H9 (cell line): ENCODE data around the gene CD151. TPM values are rescaled to one million over a fixed set of nuclear protein-coding genes. Genes with fewer than 3 reads are reported as not detected.

Source experiments
- DNase-seq: peaks from one replicate; pipeline ENCODE4 v3.0.0-alpha.2; 2017
- H2AFZ ChIP-seq: one replicate; pipeline ENCODE4 v1.6.1; 2013; ENCODE audit warnings: mild to moderate bottlenecking, low read length, control low read depth, moderate library complexity
- H2AK5ac ChIP-seq: 2 replicates; pipeline ENCODE4 v1.6.1; 2013; ENCODE audit warnings: low read length, control low read depth, mixed read lengths; ENCODE audit not compliant: insufficient read length
- H2BK120ac ChIP-seq: one replicate; pipeline ENCODE4 v1.6.1; 2013; ENCODE audit warnings: low read depth, mild to moderate bottlenecking, low read length, control low read depth, inconsistent platforms; ENCODE audit not compliant: poor library complexity, severe bottlenecking
- H2BK12ac ChIP-seq: 2 replicates; pipeline ENCODE4 v1.6.1; 2013; ENCODE audit warnings: low read length, control low read depth, mixed read lengths, low read depth; ENCODE audit not compliant: insufficient read length
- H2BK15ac ChIP-seq: 2 replicates; pipeline ENCODE4 v1.6.1; 2013; ENCODE audit warnings: low read depth, low read length, control low read depth
- H2BK20ac ChIP-seq: one replicate; pipeline ENCODE4 v1.6.1; 2013; ENCODE audit warnings: low read depth, mild to moderate bottlenecking, low read length, control low read depth, inconsistent platforms; ENCODE audit not compliant: poor library complexity, severe bottlenecking
- H2BK5ac ChIP-seq: 2 replicates; pipeline ENCODE4 v1.6.1; 2013; ENCODE audit warnings: low read length, control low read depth, mixed read lengths; ENCODE audit not compliant: insufficient read length
- H3K14ac ChIP-seq: 2 replicates; pipeline ENCODE4 v1.6.1; 2013; ENCODE audit warnings: low read length, control low read depth; ENCODE audit not compliant: insufficient read depth
- H3K18ac ChIP-seq: 2 replicates; pipeline ENCODE4 v1.6.1; 2013; ENCODE audit warnings: low read depth, mild to moderate bottlenecking, mixed read lengths, low read length, control low read depth; ENCODE audit not compliant: insufficient read length
- H3K23ac ChIP-seq: 2 replicates; pipeline ENCODE4 v1.6.1; 2013; ENCODE audit warnings: low read length, control low read depth, mixed read lengths, low read depth; ENCODE audit not compliant: insufficient read length
- H3K23me2 ChIP-seq: 2 replicates; pipeline ENCODE4 v1.6.1; 2013; ENCODE audit warnings: low read depth, mild to moderate bottlenecking, mixed read lengths, low read length, control low read depth; ENCODE audit not compliant: insufficient read length, poor library complexity, severe bottlenecking
- H3K27ac ChIP-seq: 2 replicates; pipeline ENCODE4 v1.5.1; 2013; ENCODE audit warnings: low read length, control low read depth, mixed read lengths, low read depth; ENCODE audit not compliant: insufficient read length
- H3K27me3 ChIP-seq: 2 replicates; pipeline ENCODE4 v1.6.1; 2013; ENCODE audit warnings: low read length, control low read depth, inconsistent platforms; ENCODE audit not compliant: insufficient read depth
- H3K4ac ChIP-seq: 2 replicates; pipeline ENCODE4 v1.6.1; 2013; ENCODE audit warnings: low read depth, mild to moderate bottlenecking, control low read depth, inconsistent platforms, low read length, moderate library complexity
- H3K4me1 ChIP-seq: 2 replicates; pipeline ENCODE4 v1.6.1; 2013; ENCODE audit warnings: low read length, control low read depth, inconsistent platforms; ENCODE audit not compliant: insufficient read depth
- H3K4me2 ChIP-seq: 2 replicates; pipeline ENCODE4 v1.6.1; 2013; ENCODE audit warnings: low read length, control low read depth, mixed read lengths; ENCODE audit not compliant: insufficient read length, insufficient read depth
- H3K56ac ChIP-seq: 2 replicates; pipeline ENCODE4 v1.6.1; 2013; ENCODE audit warnings: low read depth, mild to moderate bottlenecking, mixed read lengths, low read length, control low read depth; ENCODE audit not compliant: insufficient read length
- H3K79me1 ChIP-seq: 2 replicates; pipeline ENCODE4 v1.6.1; 2013; ENCODE audit warnings: low read depth, mild to moderate bottlenecking, moderate library complexity, low read length, control low read depth, inconsistent platforms; ENCODE audit not compliant: insufficient read depth, poor library complexity, severe bottlenecking
- H3K79me2 ChIP-seq: 2 replicates; pipeline ENCODE4 v1.6.1; 2013; ENCODE audit warnings: low read length, control low read depth, inconsistent platforms; ENCODE audit not compliant: insufficient read depth
- H3K9ac ChIP-seq: 2 replicates; pipeline ENCODE4 v1.6.1; 2013; ENCODE audit warnings: low read length, control low read depth, mixed read lengths; ENCODE audit not compliant: insufficient read length; ENCODE audit errors: extremely low read depth
- H3K9me3 ChIP-seq: one replicate; pipeline ENCODE4 v1.6.1; 2013; ENCODE audit warnings: low read depth, low read length, inconsistent platforms; ENCODE audit not compliant: control insufficient read depth
- H3T11ph ChIP-seq: one replicate; pipeline ENCODE4 v1.6.1; 2013; ENCODE audit warnings: mild to moderate bottlenecking, low read length, control low read depth, inconsistent platforms
- H4K20me1 ChIP-seq: one replicate; pipeline ENCODE4 v1.6.1; 2013; ENCODE audit not compliant: control insufficient read depth, insufficient read length, insufficient read depth
- H4K5ac ChIP-seq: 2 replicates; pipeline ENCODE4 v1.6.1; 2013; ENCODE audit warnings: low read depth, mild to moderate bottlenecking, mixed read lengths, low read length, control low read depth; ENCODE audit not compliant: insufficient read length
- H4K8ac ChIP-seq: replicated peaks from 2 replicates; pipeline ENCODE4 v1.6.1; 2013; ENCODE audit warnings: low read length, control low read depth, mixed read lengths, low read depth; ENCODE audit not compliant: insufficient read length
- H4K91ac ChIP-seq: 2 replicates; pipeline ENCODE4 v1.6.1; 2013; ENCODE audit warnings: low read depth, mild to moderate bottlenecking, moderate library complexity, mixed read lengths, low read length, control low read depth; ENCODE audit not compliant: insufficient read length
- H3K27ac Mint-ChIP-seq, 3 experiments: 2 replicates in 2 of 3; 3 replicates in 1 of 3; pipeline ENCODE4 v1.8.0; 2020 to 2021; ENCODE audit warnings: mixed read lengths in 3 of 3, mild to moderate bottlenecking in 1 of 3, moderate library complexity in 1 of 3
- H3K27me3 Mint-ChIP-seq: 2 replicates; pipeline ENCODE4 v1.8.0; 2021; ENCODE audit warnings: low read depth, mild to moderate bottlenecking, moderate library complexity, mixed read lengths
- H3K36me3 Mint-ChIP-seq, 3 experiments: 2 replicates in 2 of 3; 3 replicates in 1 of 3; pipeline ENCODE4 v1.8.0; 2020 to 2021; ENCODE audit warnings: low read depth in 3 of 3, mixed read lengths in 3 of 3; ENCODE audit not compliant: insufficient read depth in 1 of 3
- H3K4me1 Mint-ChIP-seq, 2 experiments: 2 replicates each; pipeline ENCODE4 v1.8.0; 2020; ENCODE audit warnings: mixed read lengths in 2 of 2
- H3K4me3 Mint-ChIP-seq, 2 experiments: 2 replicates in 1 of 2; 3 replicates in 1 of 2; pipeline ENCODE4 v1.8.0; 2020 to 2021; ENCODE audit warnings: mild to moderate bottlenecking in 2 of 2, mixed read lengths in 2 of 2, moderate library complexity in 1 of 2
- H3K9me3 Mint-ChIP-seq, 2 experiments: 2 replicates in 1 of 2; 3 replicates in 1 of 2; pipeline ENCODE4 v1.8.0; 2020; ENCODE audit warnings: mild to moderate bottlenecking in 2 of 2, mixed read lengths in 2 of 2, moderate library complexity in 1 of 2
- WGBS: extraction: QIAGEN DNeasy Blood & Tissue Kit; methylation state at CpG from one replicate; pipeline ENCODE4 v1.1.7; 2013; ENCODE audit warnings: missing lambda C conversion rate, low lambda C conversion rate, mixed read lengths; ENCODE audit not compliant: insufficient read length; ENCODE audit errors: extremely low coverage; 5-methylcytosine and 5-hydroxymethylcytosine counted together
- total RNA-seq: library from RNA; stranded (reverse); gene quantifications from 2 replicates; pipeline ENCODE4 v1.2.1, GENCODE V29; 2021
- TF ChIP-seq, protein P1 (sequence below): fragments of 200-600 bp; sonication (generic); conservative IDR thresholded peaks from 3 replicates; pipeline ENCODE4 v1.8.0; 2021; ENCODE audit warnings: antibody characterized with exemption, mild to moderate bottlenecking

Gene CD151
- total RNA-seq, 1 experiment from 2014 or later, result 138 TPM

DNA sequence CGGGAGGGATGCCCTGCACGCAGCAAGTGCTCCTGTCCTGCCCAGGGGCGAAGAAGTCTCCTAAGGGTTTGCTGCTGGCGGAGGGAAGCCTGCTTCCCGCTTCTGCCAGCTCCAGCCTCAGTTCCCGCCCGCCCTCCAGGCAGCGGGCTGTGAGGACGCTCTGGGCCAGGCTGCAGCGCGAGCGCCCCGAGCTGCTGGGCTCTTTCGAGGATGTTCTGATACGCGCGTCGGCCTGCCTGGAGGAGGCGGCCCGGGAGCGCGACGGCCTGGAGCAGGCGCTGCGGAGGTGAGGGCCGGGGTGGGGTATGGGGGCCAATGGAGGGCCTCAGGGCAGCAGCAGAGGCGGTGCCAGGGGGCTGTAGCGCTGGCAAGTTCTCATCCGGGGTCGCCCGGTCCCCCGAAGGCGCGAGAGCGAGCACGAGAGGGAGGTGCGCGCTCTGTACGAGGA lies 2.9 kb upstream of the CD151 start:
- Histone ChIP-seq H3K4me1 (no peaks in the 10 kb centered on the region; the same call in 1 of the 2 replicates), H3K27ac (no peak overlapping the region), H3K18ac (no peak overlapping the region), H2BK20ac (no peak overlapping the region), H3K4me2 (peak overlapping the region; percentile 56), H3K79me1 (no peaks in the 10 kb centered on the region), H4K8ac (no peak overlapping the region), H2BK12ac (no peak overlapping the region), H3K23me2 (peaks cover 32% of the 10 kb centered on the region), H3K56ac (no peak overlapping the region), H2BK120ac (no peak overlapping the region), H3T11ph (no peak overlapping the region), H3K79me2 (no peaks in the 10 kb centered on the region), H4K20me1 (no peaks in the 10 kb centered on the region), H2AK5ac (no peak overlapping the region), H4K5ac (no peak overlapping the region), H3K4ac (no peak overlapping the region), H2BK15ac (no peak overlapping the region), H2BK5ac (no peak overlapping the region), H3K9me3 (no peaks in the 10 kb centered on the region), H3K27me3 (peaks cover 9% of the 10 kb centered on the region; the same call in 1 of the 2 replicates), H4K91ac (no peak overlapping the region), H3K23ac (no peak overlapping the region), H3K14ac (no peak overlapping the region), H3K9ac (no peak overlapping the region), H2AFZ (no peak overlapping the region)
- Mint-ChIP-seq H3K36me3 (peaks cover 4 to 7% (median 5%) of the 10 kb centered on the region in 3 experiments; a peak in 6 of 7 replicates), H3K9me3 (no peaks in the 10 kb centered on the region), H3K27me3 (peaks cover 36% of the 10 kb centered on the region), H3K4me1 (peaks cover 38 to 52% of the 10 kb centered on the region in 2 experiments), H3K4me3 (peak overlapping the region; percentile 64 to 80), H3K27ac (no peak overlapping the region)
- WGBS, result no CpG with 5 or more reads among the region's 39 CpGs
- TF ChIP-seq, protein P1, sequence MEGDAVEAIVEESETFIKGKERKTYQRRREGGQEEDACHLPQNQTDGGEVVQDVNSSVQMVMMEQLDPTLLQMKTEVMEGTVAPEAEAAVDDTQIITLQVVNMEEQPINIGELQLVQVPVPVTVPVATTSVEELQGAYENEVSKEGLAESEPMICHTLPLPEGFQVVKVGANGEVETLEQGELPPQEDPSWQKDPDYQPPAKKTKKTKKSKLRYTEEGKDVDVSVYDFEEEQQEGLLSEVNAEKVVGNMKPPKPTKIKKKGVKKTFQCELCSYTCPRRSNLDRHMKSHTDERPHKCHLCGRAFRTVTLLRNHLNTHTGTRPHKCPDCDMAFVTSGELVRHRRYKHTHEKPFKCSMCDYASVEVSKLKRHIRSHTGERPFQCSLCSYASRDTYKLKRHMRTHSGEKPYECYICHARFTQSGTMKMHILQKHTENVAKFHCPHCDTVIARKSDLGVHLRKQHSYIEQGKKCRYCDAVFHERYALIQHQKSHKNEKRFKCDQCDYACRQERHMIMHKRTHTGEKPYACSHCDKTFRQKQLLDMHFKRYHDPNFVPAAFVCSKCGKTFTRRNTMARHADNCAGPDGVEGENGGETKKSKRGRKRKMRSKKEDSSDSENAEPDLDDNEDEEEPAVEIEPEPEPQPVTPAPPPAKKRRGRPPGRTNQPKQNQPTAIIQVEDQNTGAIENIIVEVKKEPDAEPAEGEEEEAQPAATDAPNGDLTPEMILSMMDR, result no peak
- no peak for DNase-seq
